Adrenal gland (tissue), 12 donors: ENCODE data around the gene TSPYL1. TPM values are rescaled to one million over a fixed set of nuclear protein-coding genes. Genes with fewer than 3 reads are reported as not detected.

ENCODE experiments used
- DNase-seq, 7 donors: peaks; one replicate each; pipeline ENCODE4 v3.0.0-alpha.2; 2019 to 2020
- H3K27ac ChIP-seq, 5 donors: fragments of 200-600 bp; sonication (generic) in 4 of 5; 1 replicate in 3 of 5; 2 replicates in 2 of 5; pipeline versions ENCODE4 v1.5.1 to v1.8.0; 2016 to 2020; ENCODE audit warnings: mild to moderate bottlenecking in 1 of 5
- H3K27me3 ChIP-seq: fragments of 200-600 bp; 2 replicates; pipeline ENCODE4 v1.8.0; 2021
- H3K36me3 ChIP-seq, 2 donors: fragments of 200-600 bp; replicated peaks in 1 of 2; 1 replicate in 1 of 2; 2 replicates in 1 of 2; pipeline versions ENCODE4 v1.5.1 to v1.8.0; 2018 to 2022
- H3K4me1 ChIP-seq, 2 donors: fragments of 200-600 bp; replicated peaks in 1 of 2; 1 replicate in 1 of 2; 2 replicates in 1 of 2; pipeline versions ENCODE4 v1.5.1 to v1.8.0; 2018 to 2021
- H3K4me3 ChIP-seq, 4 donors: fragments of 200-600 bp; sonication (generic) in 3 of 4; one replicate each; pipeline ENCODE4 v1.5.1; 2016 to 2018
- H3K9me3 ChIP-seq, 3 donors: fragments of 200-600 bp; sonication (generic) in 1 of 3; replicated peaks in 1 of 3; 1 replicate in 2 of 3; 2 replicates in 1 of 3; pipeline versions ENCODE4 v1.5.1 to v1.8.0; 2016 to 2021
- CTCF ChIP-seq, 6 experiments: fragments of 450-650 bp in 4 of 6; fragments of 200-600 bp in 2 of 6; sonication (generic) in 1 of 6; IDR thresholded peaks; 1 replicate in 5 of 6; 2 replicates in 1 of 6; pipeline versions ENCODE4 v1.5.1 to v1.8.0; 2016 to 2021; ENCODE audit warnings: antibody characterized with exemption in 6 of 6, mild to moderate bottlenecking in 2 of 6, moderate library complexity in 1 of 6
- POLR2A ChIP-seq, 2 donors: fragments of 450-650 bp; IDR thresholded peaks; one replicate each; pipeline ENCODE4 v1.6.1; 2017; ENCODE audit warnings: antibody characterized with exemption in 2 of 2, mild to moderate bottlenecking in 2 of 2, moderate library complexity in 1 of 2
- WGBS, 4 donors: extraction: QIAGEN DNeasy Blood & Tissue Kit in 2 of 4; methylation state at CpG; one replicate each; pipeline versions ENCODE4 v1.1.5 to v1.1.7; 2013 to 2017; 5-methylcytosine and 5-hydroxymethylcytosine counted together
- intact Hi-C, 2 donors: fragments of 100-400 bp; cut with DNase I; formaldehyde crosslinking; loops; one replicate each; pipeline versions ENCODE4 v1.14.1 to v1.15.0; 2022 to 2023
- polyA plus RNA-seq, 3 donors: library from polyadenylated mRNA; stranded (reverse); fragments of 200-250 nt in 2 of 3; fragments of 350-450 nt in 1 of 3; fragmentation: Illumina TruSeq in 1 of 3; extraction: RNeasy Lipid Tissue Mini Kit (QIAGEN cat#74804) in 1 of 3; gene quantifications; one replicate each; pipeline ENCODE4 v1.2.3, GENCODE V29; 2013 to 2014
- total RNA-seq, 9 donors: library from RNA; depleted of rRNA in 4 of 9; stranded (reverse); fragments of >200 nt in 4 of 9; fragments of 120-200 nt in 1 of 9; fragmentation: NEBNext Ultra II Directional in 1 of 9; extraction: Animal tissue kit (Norgen Biotek cat#: 25700) in 1 of 9; gene quantifications; one replicate each; pipeline versions ENCODE4 v1.1.0 to v1.2.4, GENCODE V29; 2013 to 2023
- donor health status: healthy with polysubstance abuse.
- donor health status: Bipolar disorder and iron deficiency.
- donor health status: DM: yes; HTN: yes; CAD: no.
- donor health status: DM: no; HTN: no; CAD: no.
- donor health status: DM: no; HTN: no; CAD: no.
- donor health status: DM: yes; HTN: yes; CAD: no.

Gene TSPYL1
- total and polyA plus RNA-seq, 12 donors: 24.8 to 271 (median 181) TPM

DNA sequence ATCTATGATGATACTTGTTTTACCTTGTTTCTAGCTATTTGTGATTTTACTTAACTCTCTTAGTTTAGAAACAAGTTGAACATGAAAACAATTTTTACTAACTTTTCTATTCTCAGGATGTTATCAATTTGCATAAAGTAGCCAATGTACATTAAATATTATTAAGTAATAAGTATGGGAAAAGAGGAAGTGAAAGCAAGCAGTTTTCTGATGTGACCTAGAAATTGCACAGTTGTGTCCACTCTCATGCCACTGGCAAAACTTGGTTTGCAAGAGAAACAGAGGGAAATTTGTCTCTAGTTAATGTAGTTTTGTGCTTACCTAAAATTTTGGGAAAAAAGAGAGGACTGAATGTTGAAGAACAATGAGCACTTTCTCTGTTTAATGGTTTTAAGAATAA is 19.2 kb upstream of the TSPYL1 start:
- peaks cover 0 to 10% of the 10 kb centered on the region in 2 donors for H3K4me1 ChIP-seq
- intact Hi-C loops: loop anchor here in 1 of 2 donors (10.0 kb wide), 1 partner anchor 66 kb away; no protein-coding TSS in a partner anchor
- H3K9me3 ChIP-seq: no peaks in the 10 kb centered on the region
- H3K27ac ChIP-seq: no peak overlapping the region
- no peaks in the 10 kb centered on the region for H3K36me3 ChIP-seq
- no peak for DNase-seq
- no peaks in the 10 kb centered on the region for H3K27me3 ChIP-seq
- H3K4me3 ChIP-seq: no peak overlapping the region
- no peak for TF ChIP-seq CTCF (IDR thresholded peaks at IDR 0.05)

DNA sequence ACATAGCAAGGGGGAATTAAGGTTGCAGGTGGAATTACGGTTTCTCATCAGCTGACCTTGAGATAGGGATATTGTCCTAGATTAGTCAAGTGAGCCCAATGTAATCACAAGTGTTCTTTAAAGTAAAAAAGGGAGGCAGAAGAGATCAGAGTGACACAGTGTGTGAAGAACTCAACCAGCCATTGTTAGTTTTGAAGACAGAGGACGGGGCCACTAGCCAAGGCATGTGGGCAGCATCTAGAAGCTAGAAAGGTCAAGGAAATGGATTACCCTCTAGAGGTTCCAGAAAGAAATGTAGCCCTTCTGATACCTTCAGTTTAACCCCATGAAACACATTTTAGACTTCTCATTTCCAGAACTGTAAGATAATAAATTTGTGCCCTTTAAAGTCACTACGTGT is 18.5 kb upstream of the TSPYL1 start:
- Histone ChIP-seq H3K4me1 (peaks cover 0 to 10% of the 10 kb centered on the region in 2 donors), H3K27me3 (no peaks in the 10 kb centered on the region), H3K9me3 (no peaks in the 10 kb centered on the region), H3K4me3 (no peak overlapping the region), H3K36me3 (no peaks in the 10 kb centered on the region), H3K27ac (no peak overlapping the region)
- TF ChIP-seq CTCF (IDR thresholded peaks at IDR 0.05) (no peak), POLR2A (IDR thresholded peaks at IDR 0.05) (no peak)
- no peak for DNase-seq
- intact Hi-C loops: loop anchor here in 1 of 2 donors (10.0 kb wide), 1 partner anchor 67 kb away; no protein-coding TSS in a partner anchor
- 95 to 98% (median 95%) methylated on average over 3 of the region's 3 CpGs for WGBS, 4 donors

DNA sequence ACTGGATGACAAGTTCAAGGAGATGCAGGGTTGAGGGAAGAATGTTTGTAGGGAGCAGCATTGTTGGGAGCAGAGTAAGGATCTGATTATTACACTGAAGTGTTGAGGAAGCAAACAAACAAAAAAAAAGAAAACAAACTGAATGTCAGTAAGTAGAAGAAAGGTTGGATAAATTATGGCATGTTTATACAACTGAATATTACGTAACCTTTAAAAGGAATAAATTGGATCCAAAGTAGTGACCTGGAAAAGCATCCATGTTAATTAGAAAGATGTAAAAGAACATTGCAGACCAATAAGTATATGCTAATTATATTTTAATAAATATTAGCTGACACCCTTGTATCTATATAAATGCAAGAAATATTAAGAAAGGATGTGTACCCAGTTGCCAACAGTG is 12.8 kb upstream of the TSPYL1 start:
- no peak for TF ChIP-seq CTCF (IDR thresholded peaks at IDR 0.05)
- no peak for TF ChIP-seq POLR2A (IDR thresholded peaks at IDR 0.05)
- H3K36me3 ChIP-seq: no peaks in the 10 kb centered on the region
- intact Hi-C loops: loop anchor here in 1 of 2 donors (10.0 kb wide), 1 partner anchor 72 kb away; no protein-coding TSS in a partner anchor
- no peaks in the 10 kb centered on the region for H3K27me3 ChIP-seq
- WGBS, 4 donors: 66 to 75% (median 71%) methylated on average over 1 of the region's 1 CpG
- H3K27ac ChIP-seq: no peak overlapping the region
- H3K9me3 ChIP-seq: no peaks in the 10 kb centered on the region
- peaks cover 3 to 5% of the 10 kb centered on the region in 2 donors for H3K4me1 ChIP-seq
- no peak overlapping the region for H3K4me3 ChIP-seq
- DNase-seq: no peak

GRCh38 chr6:116291701-116292396 is 12.1 kb upstream of the TSPYL1 start:
- peaks cover 3 to 5% of the 10 kb centered on the region in 2 donors for H3K4me1 ChIP-seq
- TF ChIP-seq POLR2A (IDR thresholded peaks at IDR 0.05) (no peak), CTCF (IDR thresholded peaks at IDR 0.05) (no peak)
- H3K36me3 ChIP-seq: no peaks in the 10 kb centered on the region
- H3K4me3 ChIP-seq: no peak overlapping the region
- WGBS, 4 donors: 69 to 79% (median 75%) methylated on average over 4 of the region's 4 CpGs
- no peak overlapping the region for H3K27ac ChIP-seq
- H3K9me3 ChIP-seq: no peaks in the 10 kb centered on the region
- no peaks in the 10 kb centered on the region for H3K27me3 ChIP-seq
- intact Hi-C loops: loop anchor here in 1 of 2 donors (10.0 kb wide), 1 partner anchor 73 kb away; no protein-coding TSS in a partner anchor
- DNase-seq: no peak
